Measurements from ENCODE around the gene ABTB1.

- no peak for TF ChIP-seq TEAD4 (IDR thresholded peaks at IDR 0.05)
- no peak for TF ChIP-seq NFIC (IDR thresholded peaks at IDR 0.05)
- TF ChIP-seq REST (IDR thresholded peaks at IDR 0.05; ENCODE audit: low read depth) = no peak
- no peak for TF ChIP-seq EGR1 (IDR thresholded peaks at IDR 0.05)
Measured at GRCh38 chr3:127674101-127674721, 1.5 kb downstream of the ABTB1 start.
